HepG2 (cell line): ENCODE data around the gene SORL1-AS1.
A peak's percentile ranks its signal among the peaks of the same experiment; 100 is the strongest.

Experiments
- CBFB ChIP-seq: sonication (generic); formaldehyde crosslinking; IDR thresholded peaks from 2 replicates; pipeline ENCODE4 v1.4.0; 2020; ENCODE audit warnings: missing genetic modification reagents
- FLYWCH1 ChIP-seq: sonication (generic); formaldehyde crosslinking; IDR thresholded peaks from 2 replicates; pipeline ENCODE4 v1.8.1; 2023; ENCODE audit warnings: mild to moderate bottlenecking, missing genetic modification reagents
- GTF3A ChIP-seq: sonication (generic); formaldehyde crosslinking; conservative IDR thresholded peaks from 2 replicates; pipeline ENCODE4 v1.4.0; 2020; ENCODE audit warnings: mild to moderate bottlenecking, missing genetic modification reagents
- HOXD1 ChIP-seq: sonication (generic); formaldehyde crosslinking; IDR thresholded peaks from 2 replicates; pipeline ENCODE4 v1.5.0; 2020; ENCODE audit warnings: missing genetic modification reagents
- PHF21A ChIP-seq: sonication (generic); formaldehyde crosslinking; IDR thresholded peaks from 2 replicates; pipeline ENCODE4 v1.5.0; 2020; ENCODE audit warnings: mild to moderate bottlenecking, missing genetic modification reagents
- SMAD1 ChIP-seq: sonication (generic); formaldehyde crosslinking; IDR thresholded peaks from 2 replicates; pipeline ENCODE4 v1.4.0; 2020; ENCODE audit warnings: missing genetic modification reagents, low read depth, mild to moderate bottlenecking, borderline replicate concordance
- THAP9 ChIP-seq: sonication (generic); formaldehyde crosslinking; IDR thresholded peaks from 2 replicates; pipeline ENCODE4; 2020; ENCODE audit warnings: missing genetic modification reagents, mild to moderate bottlenecking, borderline replicate concordance
- ZNF17 ChIP-seq: sonication (generic); formaldehyde crosslinking; IDR thresholded peaks from 2 replicates; pipeline ENCODE4 v1.5.0; 2020; ENCODE audit warnings: mild to moderate bottlenecking, missing genetic modification reagents
- ZNF260 ChIP-seq: sonication (generic); formaldehyde crosslinking; IDR thresholded peaks from 2 replicates; pipeline ENCODE4 v1.4.0; 2020; ENCODE audit warnings: missing genetic modification reagents, low read depth, mild to moderate bottlenecking, borderline replicate concordance
- ZNF296 ChIP-seq: sonication (generic); formaldehyde crosslinking; conservative IDR thresholded peaks from 2 replicates; pipeline ENCODE4 v1.5.0; 2020; ENCODE audit warnings: mild to moderate bottlenecking, missing genetic modification reagents
- ZNF547 ChIP-seq: sonication (generic); formaldehyde crosslinking; IDR thresholded peaks from 2 replicates; pipeline ENCODE4 v1.5.1; 2020; ENCODE audit warnings: mild to moderate bottlenecking, missing genetic modification reagents
- ZNF569 ChIP-seq: sonication (generic); formaldehyde crosslinking; IDR thresholded peaks from 2 replicates; pipeline ENCODE4 v1.5.0; 2020; ENCODE audit warnings: mild to moderate bottlenecking, missing genetic modification reagents, moderate library complexity, borderline replicate concordance
- ZNF619 ChIP-seq: sonication (generic); formaldehyde crosslinking; IDR thresholded peaks from 2 replicates; pipeline ENCODE4 v1.4.0; 2020; ENCODE audit warnings: mild to moderate bottlenecking, missing genetic modification reagents
- ZNF773 ChIP-seq: sonication (generic); formaldehyde crosslinking; IDR thresholded peaks from 2 replicates; pipeline ENCODE4 v1.4.0; 2020; ENCODE audit warnings: missing genetic modification reagents, borderline replicate concordance
- TF ChIP-seq, protein P1 (sequence below): sonication (generic); formaldehyde crosslinking; IDR thresholded peaks from 2 replicates; pipeline ENCODE4 v1.4.0; 2020; ENCODE audit warnings: mild to moderate bottlenecking, low read depth, missing genetic modification reagents
- TF ChIP-seq, protein P2 (sequence below): sonication (generic); formaldehyde crosslinking; IDR thresholded peaks from 2 replicates; pipeline ENCODE4 v1.5.1; 2020; ENCODE audit warnings: mild to moderate bottlenecking, missing genetic modification reagents, borderline replicate concordance
- TF ChIP-seq, protein P3 (sequence below): sonication (generic); formaldehyde crosslinking; IDR thresholded peaks from 2 replicates; pipeline ENCODE4 v1.4.0; 2020; ENCODE audit warnings: mild to moderate bottlenecking, missing genetic modification reagents

The SORL1-AS1 gene

GRCh38 chr11:121459413-121460017 lies 6.7 kb upstream of the SORL1-AS1 start (continued):
- TF ChIP-seq, protein P1, sequence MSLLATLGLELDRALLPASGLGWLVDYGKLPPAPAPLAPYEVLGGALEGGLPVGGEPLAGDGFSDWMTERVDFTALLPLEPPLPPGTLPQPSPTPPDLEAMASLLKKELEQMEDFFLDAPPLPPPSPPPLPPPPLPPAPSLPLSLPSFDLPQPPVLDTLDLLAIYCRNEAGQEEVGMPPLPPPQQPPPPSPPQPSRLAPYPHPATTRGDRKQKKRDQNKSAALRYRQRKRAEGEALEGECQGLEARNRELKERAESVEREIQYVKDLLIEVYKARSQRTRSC (CRISPR knock-in tag) = no peak
- TF ChIP-seq GTF3A (peak; percentile 76; the same call in 1 of the 2 replicates), ZNF260 (no peak), ZNF569 (CRISPR knock-in tag) (no peak), PHF21A (CRISPR knock-in tag) (peak; percentile 96), ZNF773 (CRISPR knock-in tag) (0 out of 2 replicates have a peak, but pooled peaks have one; percentile 28), FLYWCH1 (CRISPR knock-in tag) (no peak), ZNF547 (CRISPR knock-in tag) (0 out of 2 replicates have a peak, but pooled peaks have one; percentile 29), HOXD1 (CRISPR knock-in tag) (peak; percentile 97), CBFB (CRISPR knock-in tag) (peak; percentile 91), ZNF296 (CRISPR knock-in tag) (no peak), SMAD1 (0 out of 2 replicates have a peak, but pooled peaks have one; percentile 94), ZNF17 (CRISPR knock-in tag) (no peak), ZNF619 (CRISPR knock-in tag) (peak; percentile 93; the same call in 1 of the 2 replicates), THAP9 (CRISPR knock-in tag) (peak; percentile 48; the same call in 1 of the 2 replicates)
- TF ChIP-seq, protein P2, sequence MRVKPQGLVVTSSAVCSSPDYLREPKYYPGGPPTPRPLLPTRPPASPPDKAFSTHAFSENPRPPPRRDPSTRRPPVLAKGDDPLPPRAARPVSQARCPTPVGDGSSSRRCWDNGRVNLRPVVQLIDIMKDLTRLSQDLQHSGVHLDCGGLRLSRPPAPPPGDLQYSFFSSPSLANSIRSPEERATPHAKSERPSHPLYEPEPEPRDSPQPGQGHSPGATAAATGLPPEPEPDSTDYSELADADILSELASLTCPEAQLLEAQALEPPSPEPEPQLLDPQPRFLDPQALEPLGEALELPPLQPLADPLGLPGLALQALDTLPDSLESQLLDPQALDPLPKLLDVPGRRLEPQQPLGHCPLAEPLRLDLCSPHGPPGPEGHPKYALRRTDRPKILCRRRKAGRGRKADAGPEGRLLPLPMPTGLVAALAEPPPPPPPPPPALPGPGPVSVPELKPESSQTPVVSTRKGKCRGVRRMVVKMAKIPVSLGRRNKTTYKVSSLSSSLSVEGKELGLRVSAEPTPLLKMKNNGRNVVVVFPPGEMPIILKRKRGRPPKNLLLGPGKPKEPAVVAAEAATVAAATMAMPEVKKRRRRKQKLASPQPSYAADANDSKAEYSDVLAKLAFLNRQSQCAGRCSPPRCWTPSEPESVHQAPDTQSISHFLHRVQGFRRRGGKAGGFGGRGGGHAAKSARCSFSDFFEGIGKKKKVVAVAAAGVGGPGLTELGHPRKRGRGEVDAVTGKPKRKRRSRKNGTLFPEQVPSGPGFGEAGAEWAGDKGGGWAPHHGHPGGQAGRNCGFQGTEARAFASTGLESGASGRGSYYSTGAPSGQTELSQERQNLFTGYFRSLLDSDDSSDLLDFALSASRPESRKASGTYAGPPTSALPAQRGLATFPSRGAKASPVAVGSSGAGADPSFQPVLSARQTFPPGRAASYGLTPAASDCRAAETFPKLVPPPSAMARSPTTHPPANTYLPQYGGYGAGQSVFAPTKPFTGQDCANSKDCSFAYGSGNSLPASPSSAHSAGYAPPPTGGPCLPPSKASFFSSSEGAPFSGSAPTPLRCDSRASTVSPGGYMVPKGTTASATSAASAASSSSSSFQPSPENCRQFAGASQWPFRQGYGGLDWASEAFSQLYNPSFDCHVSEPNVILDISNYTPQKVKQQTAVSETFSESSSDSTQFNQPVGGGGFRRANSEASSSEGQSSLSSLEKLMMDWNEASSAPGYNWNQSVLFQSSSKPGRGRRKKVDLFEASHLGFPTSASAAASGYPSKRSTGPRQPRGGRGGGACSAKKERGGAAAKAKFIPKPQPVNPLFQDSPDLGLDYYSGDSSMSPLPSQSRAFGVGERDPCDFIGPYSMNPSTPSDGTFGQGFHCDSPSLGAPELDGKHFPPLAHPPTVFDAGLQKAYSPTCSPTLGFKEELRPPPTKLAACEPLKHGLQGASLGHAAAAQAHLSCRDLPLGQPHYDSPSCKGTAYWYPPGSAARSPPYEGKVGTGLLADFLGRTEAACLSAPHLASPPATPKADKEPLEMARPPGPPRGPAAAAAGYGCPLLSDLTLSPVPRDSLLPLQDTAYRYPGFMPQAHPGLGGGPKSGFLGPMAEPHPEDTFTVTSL = peak; percentile 90; the same call in 1 of the 2 replicates
- TF ChIP-seq, protein P3, sequence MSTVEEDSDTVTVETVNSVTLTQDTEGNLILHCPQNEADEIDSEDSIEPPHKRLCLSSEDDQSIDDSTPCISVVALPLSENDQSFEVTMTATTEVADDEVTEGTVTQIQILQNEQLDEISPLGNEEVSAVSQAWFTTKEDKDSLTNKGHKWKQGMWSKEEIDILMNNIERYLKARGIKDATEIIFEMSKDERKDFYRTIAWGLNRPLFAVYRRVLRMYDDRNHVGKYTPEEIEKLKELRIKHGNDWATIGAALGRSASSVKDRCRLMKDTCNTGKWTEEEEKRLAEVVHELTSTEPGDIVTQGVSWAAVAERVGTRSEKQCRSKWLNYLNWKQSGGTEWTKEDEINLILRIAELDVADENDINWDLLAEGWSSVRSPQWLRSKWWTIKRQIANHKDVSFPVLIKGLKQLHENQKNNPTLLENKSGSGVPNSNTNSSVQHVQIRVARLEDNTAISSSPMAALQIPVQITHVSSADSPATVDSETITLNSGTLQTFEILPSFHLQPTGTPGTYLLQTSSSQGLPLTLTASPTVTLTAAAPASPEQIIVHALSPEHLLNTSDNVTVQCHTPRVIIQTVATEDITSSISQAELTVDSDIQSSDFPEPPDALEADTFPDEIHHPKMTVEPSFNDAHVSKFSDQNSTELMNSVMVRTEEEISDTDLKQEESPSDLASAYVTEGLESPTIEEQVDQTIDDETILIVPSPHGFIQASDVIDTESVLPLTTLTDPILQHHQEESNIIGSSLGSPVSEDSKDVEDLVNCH (CRISPR knock-in tag) = no peak
